Activated T-helper 9 cell treated with anti-CD3 and anti-CD28 coated beads, Interleukin-2, amount 50 U/mL, for 16 hours (primary cell): ENCODE results near the gene TNS1.

Experiments used
- DNase-seq: peaks from one replicate; pipeline ENCODE4 v3.0.0-alpha.2; 2020; ENCODE audit warnings: low read depth

TNS1 gene

GRCh38 chr2:217980036-217980435, 22.8 kb downstream of the TNS1 start:
- DNase-seq = no peak

DNA sequence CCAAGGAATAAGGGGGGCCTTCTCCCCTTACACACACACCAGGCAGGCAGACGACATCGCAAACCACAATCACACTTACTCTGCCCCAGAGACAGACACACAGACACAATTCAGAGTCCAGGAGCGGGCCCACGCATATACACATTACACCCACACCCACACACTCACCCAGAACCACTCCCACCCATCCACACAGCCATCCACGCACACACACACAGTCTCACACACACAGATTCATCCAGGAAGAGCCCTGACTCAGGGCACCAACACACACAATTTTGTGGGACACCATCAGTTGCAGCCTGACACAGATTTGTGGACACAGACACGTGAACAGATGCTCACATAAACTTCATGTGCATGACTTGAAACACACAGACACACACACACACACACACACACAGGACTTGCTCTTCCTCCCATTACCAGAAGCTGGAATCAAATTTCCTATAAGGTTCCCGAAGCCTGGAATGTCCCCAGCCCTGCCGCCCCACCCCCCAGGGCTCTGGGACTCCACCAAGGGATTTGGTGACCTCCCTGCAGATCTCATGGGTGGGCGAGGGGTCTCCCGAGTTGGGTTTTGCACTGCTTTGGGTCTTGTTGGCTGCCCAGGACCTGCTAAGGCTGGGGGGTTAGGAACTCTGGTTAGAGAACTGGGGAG, 23.5 kb downstream of the TNS1 start:
- no peak for DNase-seq

GRCh38 chr2:217978536-217979150, 24.2 kb downstream of the TNS1 start:
- no peak for DNase-seq

GRCh38 chr2:217977840-217978535, 24.8 kb downstream of the TNS1 start:
- DNase-seq = no peak

GRCh38 chr2:217976301-217976700, 26.5 kb downstream of the TNS1 start:
- no peak for DNase-seq

- no peak for DNase-seq
Observed at GRCh38 chr2:217975626-217976025, 27.2 kb downstream of the TNS1 start.

GRCh38 chr2:217974389-217975005, 28.3 kb downstream of the TNS1 start:
- DNase-seq = no peak

- DNase-seq = no peak
Observed at GRCh38 chr2:217973008-217973787, 29.6 kb downstream of the TNS1 start.

DNA sequence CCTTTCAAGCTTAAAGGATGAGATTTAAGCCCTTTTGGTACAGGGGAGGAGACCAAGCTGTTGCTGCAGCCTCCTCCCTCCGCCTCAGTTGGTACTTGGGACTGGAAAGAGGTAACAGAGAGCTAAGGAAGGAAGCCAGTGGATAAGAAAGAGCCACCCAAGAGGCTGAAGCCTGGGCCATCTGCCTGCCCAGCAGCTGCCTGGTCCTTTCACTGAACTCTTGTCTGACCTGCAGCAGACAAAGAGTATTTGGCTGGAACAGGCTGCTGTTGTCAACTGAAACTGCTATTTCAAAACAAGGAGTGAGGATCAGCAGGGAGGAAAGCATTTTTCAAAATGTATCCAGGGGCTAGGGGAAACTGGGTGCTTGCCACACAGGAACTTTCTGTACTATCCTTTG, 30.3 kb downstream of the TNS1 start:
- DNase-seq = no peak

DNA sequence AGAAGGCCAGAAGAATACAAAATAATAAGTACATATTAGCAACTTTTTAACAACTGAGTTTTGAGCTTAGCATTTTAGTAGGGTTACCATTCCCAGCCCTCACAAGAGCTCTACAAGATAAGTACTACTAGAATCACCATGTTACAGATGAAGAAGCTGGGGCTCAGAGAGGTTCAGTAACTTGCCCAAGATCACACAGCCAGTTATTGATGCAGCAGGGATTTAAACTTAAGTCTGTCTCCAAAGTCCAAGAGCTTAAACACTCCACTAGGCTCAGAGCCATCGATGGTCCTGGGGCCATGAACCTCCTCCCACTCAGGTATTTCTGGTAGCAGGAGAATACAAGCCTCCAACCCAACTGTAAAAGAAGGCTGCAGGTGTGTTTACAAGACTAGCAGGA, 30.8 kb downstream of the TNS1 start:
- no peak for DNase-seq

DNA sequence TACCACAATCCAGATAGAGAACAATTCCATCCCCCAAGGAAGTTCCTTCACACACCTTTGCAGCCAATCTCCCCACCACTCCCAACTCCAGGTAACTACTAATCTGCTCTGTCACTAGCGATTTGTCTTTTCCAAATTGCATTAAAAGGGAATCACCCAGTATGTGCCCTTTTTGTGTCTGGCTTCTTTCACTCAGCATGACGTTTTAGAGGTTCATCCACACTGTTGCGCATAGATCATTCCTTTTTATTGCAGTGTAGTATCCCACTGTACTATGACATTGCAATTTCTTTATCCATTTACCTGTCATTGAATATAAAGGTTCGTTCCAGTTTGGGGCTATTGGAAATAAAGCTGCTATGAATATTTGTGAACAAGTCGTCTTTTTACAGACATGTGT, 31.6 kb downstream of the TNS1 start:
- DNase-seq = no peak

DNA sequence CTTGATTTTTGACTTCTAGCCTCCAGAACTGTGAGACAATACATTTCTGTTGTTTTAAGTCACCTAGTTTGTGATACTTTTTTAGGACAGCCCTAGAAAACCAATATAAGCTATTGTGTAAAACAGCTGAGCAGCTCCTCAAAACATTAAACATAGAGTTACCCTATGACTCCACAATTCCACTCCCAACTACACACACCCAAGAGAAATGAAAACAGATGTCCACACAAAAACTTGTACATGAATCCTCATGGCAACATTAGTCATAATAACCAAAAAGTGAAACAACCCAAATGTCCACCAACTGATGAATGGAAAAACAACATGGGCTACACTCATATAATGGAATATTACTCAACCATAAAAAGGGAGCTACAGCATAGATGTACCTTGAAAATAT, 32.6 kb downstream of the TNS1 start:
- DNase-seq = no peak

- DNase-seq = no peak
Observed at GRCh38 chr2:217969588-217969987, 33.2 kb downstream of the TNS1 start.

DNA sequence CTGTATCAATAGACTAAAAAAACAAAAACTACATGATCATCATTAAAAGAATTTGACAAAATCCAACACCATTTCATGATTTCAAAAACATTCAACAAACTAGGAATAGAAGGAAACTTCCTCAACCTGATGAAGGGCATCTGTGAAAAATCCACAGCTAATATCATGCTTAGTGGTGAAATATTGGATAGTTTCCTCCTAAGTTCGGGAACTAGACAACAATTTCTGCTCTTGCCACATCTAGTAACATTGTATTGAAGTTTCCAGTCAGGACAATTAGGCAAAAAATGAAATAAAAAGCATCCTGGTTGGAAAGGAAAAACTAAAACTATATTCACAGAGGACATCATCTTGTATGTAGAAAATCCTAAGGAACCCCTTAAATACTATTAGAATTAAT, 34.8 kb downstream of the TNS1 start:
- DNase-seq = no peak

GRCh38 chr2:217966423-217967070, 36.2 kb downstream of the TNS1 start:
- no peak for DNase-seq

GRCh38 chr2:217964275-217965161, 38.3 kb downstream of the TNS1 start:
- no peak for DNase-seq

- no peak for DNase-seq
Observed at GRCh38 chr2:217960351-217960750, 42.4 kb downstream of the TNS1 start.

DNA sequence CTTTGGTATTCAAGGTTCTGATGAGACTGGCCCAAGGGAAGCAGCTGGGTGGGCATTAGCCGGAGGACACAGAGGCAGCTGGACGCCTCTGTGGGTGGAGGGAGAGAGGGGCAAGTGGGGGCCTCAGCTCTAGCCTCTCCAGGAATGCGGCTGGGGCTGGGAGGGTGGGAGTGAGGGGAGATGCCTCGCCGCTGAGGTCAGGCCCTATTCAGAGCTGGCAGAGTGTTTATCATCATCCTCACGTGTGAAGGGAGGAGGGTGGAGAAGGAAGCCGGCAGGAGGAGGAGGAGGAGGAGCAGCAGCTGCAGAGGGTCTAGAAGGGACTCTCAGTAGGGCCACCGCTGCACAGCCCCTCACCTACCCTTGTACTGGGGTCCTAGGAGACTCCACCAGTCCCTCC, 43.1 kb downstream of the TNS1 start:
- DNase-seq = no peak

GRCh38 chr2:217958884-217959225, 43.9 kb downstream of the TNS1 start:
- DNase-seq = no peak

DNA sequence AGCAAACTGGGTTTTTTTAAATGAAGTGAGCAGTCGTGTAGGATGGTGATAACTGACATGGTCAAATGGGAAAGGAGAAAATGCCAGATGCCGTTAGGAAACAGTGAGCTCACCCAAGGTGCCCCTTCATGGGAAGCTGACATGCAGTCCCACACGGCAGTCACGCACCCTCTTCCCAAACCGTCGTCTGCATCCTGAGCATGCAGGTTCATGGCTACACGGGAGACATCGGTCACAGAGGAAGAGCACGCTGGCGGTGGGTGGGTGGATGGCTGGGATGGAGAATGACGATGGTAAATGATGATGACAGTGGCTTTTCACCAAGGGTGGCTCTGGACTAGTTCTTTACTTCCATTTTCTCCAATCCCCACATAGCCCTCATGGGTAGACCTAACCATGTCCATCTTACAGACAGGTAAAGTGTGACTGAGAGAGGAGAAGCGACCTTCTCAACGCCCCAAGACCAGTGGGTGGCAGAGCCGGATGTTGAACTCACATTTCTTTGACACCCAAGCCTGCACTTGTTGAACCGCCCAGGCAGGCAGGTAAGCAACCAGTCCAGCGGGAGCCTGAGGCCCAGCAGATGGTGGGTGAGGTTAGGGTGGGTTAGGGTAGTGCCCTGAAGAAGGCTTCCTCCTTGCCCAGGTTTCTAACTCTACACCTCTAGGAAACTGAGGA, 44.5 kb downstream of the TNS1 start:
- no peak for DNase-seq
